Stomach (tissue), 4 donors: ENCODE data around the gene IL4I1.

Experiments
- POLR2A ChIP-seq, 4 donors: fragments of 450-650 bp; IDR thresholded peaks; one replicate each; pipeline ENCODE4 v1.6.1; 2016; ENCODE audit warnings: antibody characterized with exemption in 4 of 4, control low read depth in 2 of 4, mild to moderate bottlenecking in 1 of 4, moderate library complexity in 1 of 4
- POLR2AphosphoS5 ChIP-seq, 3 donors: sonication (generic); formaldehyde crosslinking; IDR thresholded peaks; one replicate each; pipeline ENCODE4 v1.6.1; 2016; ENCODE audit warnings: antibody characterized with exemption in 3 of 3
- TF ChIP-seq, protein P1 (sequence below), 7 experiments: fragments of 450-650 bp in 4 of 7; fragments of 200-600 bp in 3 of 7; sonication (generic) in 3 of 7; IDR thresholded peaks; one replicate each; pipeline ENCODE4 v1.5.1; 2016 to 2019; ENCODE audit warnings: antibody characterized with exemption in 7 of 7, control low read depth in 2 of 7, mild to moderate bottlenecking in 1 of 7

- TF ChIP-seq POLR2AphosphoS5 (IDR thresholded peaks at IDR 0.05) (no peak), POLR2A (IDR thresholded peaks at IDR 0.05) (no peak)
- TF ChIP-seq, protein P1, sequence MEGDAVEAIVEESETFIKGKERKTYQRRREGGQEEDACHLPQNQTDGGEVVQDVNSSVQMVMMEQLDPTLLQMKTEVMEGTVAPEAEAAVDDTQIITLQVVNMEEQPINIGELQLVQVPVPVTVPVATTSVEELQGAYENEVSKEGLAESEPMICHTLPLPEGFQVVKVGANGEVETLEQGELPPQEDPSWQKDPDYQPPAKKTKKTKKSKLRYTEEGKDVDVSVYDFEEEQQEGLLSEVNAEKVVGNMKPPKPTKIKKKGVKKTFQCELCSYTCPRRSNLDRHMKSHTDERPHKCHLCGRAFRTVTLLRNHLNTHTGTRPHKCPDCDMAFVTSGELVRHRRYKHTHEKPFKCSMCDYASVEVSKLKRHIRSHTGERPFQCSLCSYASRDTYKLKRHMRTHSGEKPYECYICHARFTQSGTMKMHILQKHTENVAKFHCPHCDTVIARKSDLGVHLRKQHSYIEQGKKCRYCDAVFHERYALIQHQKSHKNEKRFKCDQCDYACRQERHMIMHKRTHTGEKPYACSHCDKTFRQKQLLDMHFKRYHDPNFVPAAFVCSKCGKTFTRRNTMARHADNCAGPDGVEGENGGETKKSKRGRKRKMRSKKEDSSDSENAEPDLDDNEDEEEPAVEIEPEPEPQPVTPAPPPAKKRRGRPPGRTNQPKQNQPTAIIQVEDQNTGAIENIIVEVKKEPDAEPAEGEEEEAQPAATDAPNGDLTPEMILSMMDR (IDR thresholded peaks at IDR 0.05): no peak
Measured at GRCh38 chr19:49912965-49913685, 16.4 kb upstream of the IL4I1 start.
